PC-3 (cell line): ENCODE data around the gene CYRIA. TPM values are rescaled to one million over a fixed set of nuclear protein-coding genes. Genes with fewer than 3 reads are reported as not detected.

ENCODE experiments used
- ATAC-seq: fragments of 200-7000 bp; cut with Tn5 transposase; 2 replicates; pipeline ENCODE4 v1.9.1; 2020; ENCODE audit warnings: mild to moderate bottlenecking, moderate library complexity
- BruUV-seq: library from RNA; stranded (reverse); fragments of 400-500 nt; replicated peaks from 2 replicates; lab custom pipeline; 2021; lab: Mats Ljungman, UMichigan
- CTCF ChIA-PET: fragments of 300-600 bp; sonication (Branson Sonifier 250); formaldehyde crosslinking; loops from one replicate; lab custom pipeline; 2022; ENCODE audit warnings: antibody characterized with exemption; lab: Charles Lee
- POLR2A ChIA-PET: fragments of 300-600 bp; sonication (Branson Sonifier 250); formaldehyde crosslinking; loops from one replicate; lab custom pipeline; 2022; ENCODE audit warnings: antibody characterized with exemption; ENCODE audit not compliant: unreplicated experiment; lab: Charles Lee
- DNase-seq: peaks from one replicate; pipeline ENCODE4 v3.0.0-alpha.2; 2015
- H2AFZ ChIP-seq: fragments of 300-600 bp; sonication (generic); 2 replicates; pipeline ENCODE4 v1.6.0; 2016; ENCODE audit warnings: antibody characterized with exemption, low read length
- H3F3A ChIP-seq: fragments of 300-600 bp; sonication (generic); one replicate; pipeline ENCODE4 v1.6.0; 2017; ENCODE audit warnings: antibody characterized with exemption, low read length, control low read depth, mild to moderate bottlenecking; ENCODE audit not compliant: unreplicated experiment
- H3K27ac ChIP-seq: fragments of 300-600 bp; sonication (generic); 2 replicates; pipeline ENCODE4 v1.5.1; 2016; ENCODE audit warnings: mild to moderate bottlenecking, low read length
- H3K27me3 ChIP-seq: fragments of 300-600 bp; sonication (generic); 2 replicates; pipeline ENCODE4 v1.6.1; 2016; ENCODE audit warnings: low read length, mixed read lengths
- H3K36me3 ChIP-seq: fragments of 300-600 bp; sonication (generic); 2 replicates; pipeline ENCODE4 v1.6.1; 2016; ENCODE audit warnings: low read depth, mixed run types, low read length, mixed read lengths
- H3K4me1 ChIP-seq: fragments of 300-600 bp; sonication (generic); 2 replicates; pipeline ENCODE4 v1.5.1; 2016; ENCODE audit warnings: low read length; ENCODE audit not compliant: insufficient read depth
- H3K4me2 ChIP-seq: fragments of 300-600 bp; sonication (generic); 2 replicates; pipeline ENCODE4 v1.6.0; 2016; ENCODE audit warnings: low read length
- H3K4me3 ChIP-seq: fragments of 300-600 bp; sonication (generic); 2 replicates; pipeline ENCODE4 v1.5.1; 2016; ENCODE audit warnings: mild to moderate bottlenecking, low read length, mixed read lengths
- H3K79me2 ChIP-seq: fragments of 300-600 bp; sonication (generic); 2 replicates; pipeline ENCODE4 v1.6.1; 2017; ENCODE audit warnings: low read length, mixed read lengths
- H3K9ac ChIP-seq: fragments of 300-600 bp; sonication (generic); 2 replicates; pipeline ENCODE4 v1.6.0; 2016; ENCODE audit warnings: mild to moderate bottlenecking, low read length
- H3K9me2 ChIP-seq: fragments of 300-600 bp; sonication (generic); replicated peaks from 2 replicates; pipeline ENCODE4 v1.6.1; 2016; ENCODE audit warnings: mixed run types, low read length, mixed read lengths
- H3K9me3 ChIP-seq: fragments of 300-600 bp; sonication (generic); 2 replicates; pipeline ENCODE4 v1.6.1; 2016; ENCODE audit warnings: low read length, mixed read lengths
- H4K20me1 ChIP-seq: fragments of 300-600 bp; sonication (generic); 2 replicates; pipeline ENCODE4 v1.6.1; 2016; ENCODE audit warnings: low read length, mixed read lengths
- EZH2 ChIP-seq: fragments of 300-600 bp; sonication (generic); IDR thresholded peaks from one replicate; pipeline ENCODE4 v1.6.1; 2017; ENCODE audit warnings: antibody characterized with exemption, mild to moderate bottlenecking, low read length; ENCODE audit not compliant: unreplicated experiment
- EZH2phosphoT487 ChIP-seq: fragments of 300-600 bp; sonication (generic); IDR thresholded peaks from 2 replicates; pipeline ENCODE4 v1.6.1; 2018; ENCODE audit warnings: mild to moderate bottlenecking, antibody characterized with exemption, low read length, borderline replicate concordance
- intact Hi-C: fragments of 100-400 bp; cut with micrococcal nuclease; formaldehyde crosslinking; loops from 2 replicates; pipeline ENCODE4 v1.9.0; 2023
- total RNA-seq: library from RNA; depleted of rRNA; stranded (reverse); fragments of >200 nt; gene quantifications from 2 replicates; pipeline ENCODE4 v1.2.3, GENCODE V29; 2014
- TF ChIP-seq, protein P1 (sequence below): fragments of 300-600 bp; sonication (generic); conservative IDR thresholded peaks from 2 replicates; pipeline ENCODE4 v1.5.1; 2017; ENCODE audit warnings: antibody characterized with exemption, low read depth, mild to moderate bottlenecking, low read length

CYRIA gene
- total RNA-seq, 1 experiment from 2014 or later, result 0.15 TPM

DNA sequence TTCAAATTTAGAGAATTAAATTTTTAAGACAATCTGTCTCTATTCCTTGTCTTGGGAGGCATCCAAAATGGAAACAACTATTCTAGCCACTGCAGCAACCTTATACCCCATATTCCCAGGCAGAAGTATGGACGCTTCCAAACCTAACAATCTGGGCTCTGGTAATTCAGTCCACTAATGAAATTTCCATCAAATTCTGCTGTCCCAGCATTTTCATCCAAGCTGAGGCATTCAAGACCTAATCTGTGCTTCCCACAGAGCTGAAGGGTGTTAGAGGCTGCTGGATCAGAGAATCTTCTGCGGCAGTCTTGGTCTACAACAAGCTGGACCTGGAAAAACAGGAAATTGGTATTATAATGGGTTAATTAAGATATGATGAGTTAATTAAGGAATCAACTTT, 42.5 kb upstream of the CYRIA start:
- H3F3A ChIP-seq, result no peaks in the 10 kb centered on the region
- ChIA-PET POLR2A (no interaction called here), CTCF (no interaction called here)
- no peak overlapping the region for H3K27ac ChIP-seq
- H3K4me2 ChIP-seq, result no peak overlapping the region
- intact Hi-C loops, result no loop called here
- H2AFZ ChIP-seq, result no peak overlapping the region
- no peaks in the 10 kb centered on the region for H3K4me1 ChIP-seq
- H3K79me2 ChIP-seq, result no peaks in the 10 kb centered on the region
- H3K4me3 ChIP-seq, result no peak overlapping the region
- 0 out of 2 replicates have a peak, but pooled peaks cover 6% of the 10 kb centered on the region for H3K9me3 ChIP-seq
- no TSS peak for BruUV-seq
- H3K9ac ChIP-seq, result no peak overlapping the region
- no peak for ATAC-seq
- no peak for DNase-seq
- H4K20me1 ChIP-seq, result no peaks in the 10 kb centered on the region
- no peaks in the 10 kb centered on the region for H3K36me3 ChIP-seq
- H3K9me2 ChIP-seq, result no peaks in the 10 kb centered on the region
- H3K27me3 ChIP-seq, result no peaks in the 10 kb centered on the region
- TF ChIP-seq, protein P1, sequence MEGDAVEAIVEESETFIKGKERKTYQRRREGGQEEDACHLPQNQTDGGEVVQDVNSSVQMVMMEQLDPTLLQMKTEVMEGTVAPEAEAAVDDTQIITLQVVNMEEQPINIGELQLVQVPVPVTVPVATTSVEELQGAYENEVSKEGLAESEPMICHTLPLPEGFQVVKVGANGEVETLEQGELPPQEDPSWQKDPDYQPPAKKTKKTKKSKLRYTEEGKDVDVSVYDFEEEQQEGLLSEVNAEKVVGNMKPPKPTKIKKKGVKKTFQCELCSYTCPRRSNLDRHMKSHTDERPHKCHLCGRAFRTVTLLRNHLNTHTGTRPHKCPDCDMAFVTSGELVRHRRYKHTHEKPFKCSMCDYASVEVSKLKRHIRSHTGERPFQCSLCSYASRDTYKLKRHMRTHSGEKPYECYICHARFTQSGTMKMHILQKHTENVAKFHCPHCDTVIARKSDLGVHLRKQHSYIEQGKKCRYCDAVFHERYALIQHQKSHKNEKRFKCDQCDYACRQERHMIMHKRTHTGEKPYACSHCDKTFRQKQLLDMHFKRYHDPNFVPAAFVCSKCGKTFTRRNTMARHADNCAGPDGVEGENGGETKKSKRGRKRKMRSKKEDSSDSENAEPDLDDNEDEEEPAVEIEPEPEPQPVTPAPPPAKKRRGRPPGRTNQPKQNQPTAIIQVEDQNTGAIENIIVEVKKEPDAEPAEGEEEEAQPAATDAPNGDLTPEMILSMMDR, result no peak
- TF ChIP-seq EZH2phosphoT487 (no peak), EZH2 (no peak)

DNA sequence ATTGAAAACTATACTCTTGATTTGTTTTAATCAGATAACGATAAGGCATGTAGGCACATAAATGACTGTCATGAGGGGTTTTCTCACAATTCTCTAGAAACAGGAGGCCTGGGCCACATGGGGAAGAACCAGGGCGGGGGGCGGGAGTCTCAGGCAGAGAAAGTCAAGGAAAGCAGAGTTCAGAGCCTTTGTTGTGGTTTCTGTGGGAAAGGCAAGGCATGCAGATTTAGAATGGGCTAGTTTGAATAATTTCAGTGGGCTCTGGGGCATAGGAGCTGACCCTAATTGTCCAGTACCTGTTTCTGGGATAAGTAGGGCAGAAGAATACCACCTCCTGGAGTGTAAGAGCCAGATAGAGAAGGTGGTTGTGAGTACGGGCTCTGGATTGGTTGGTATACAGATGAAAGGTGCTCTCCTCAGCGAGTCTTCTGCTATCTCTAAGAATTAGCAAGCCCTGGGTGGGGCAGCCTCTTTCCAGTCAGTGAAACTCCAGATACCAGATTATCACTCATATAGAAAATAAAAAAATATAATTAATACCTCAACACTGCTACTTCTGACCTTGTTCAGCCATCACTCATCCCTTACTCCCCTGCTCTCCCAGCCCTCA, 41.5 kb upstream of the CYRIA start:
- Histone ChIP-seq H3K27ac (no peak overlapping the region), H3K4me2 (no peak overlapping the region), H3K79me2 (no peaks in the 10 kb centered on the region), H2AFZ (no peak overlapping the region), H3K4me3 (no peak overlapping the region), H3K36me3 (no peaks in the 10 kb centered on the region), H4K20me1 (no peaks in the 10 kb centered on the region), H3K4me1 (no peaks in the 10 kb centered on the region), H3F3A (no peaks in the 10 kb centered on the region), H3K9me2 (no peaks in the 10 kb centered on the region), H3K9ac (no peak overlapping the region), H3K9me3 (0 out of 2 replicates have a peak, but pooled peaks cover 6% of the 10 kb centered on the region), H3K27me3 (no peaks in the 10 kb centered on the region)
- BruUV-seq, result no TSS peak
- intact Hi-C loops, result no loop called here
- ChIA-PET POLR2A (no interaction called here), CTCF (no interaction called here)
- no peak for ATAC-seq
- DNase-seq, result no peak
- TF ChIP-seq, protein P1, result no peak
- TF ChIP-seq EZH2phosphoT487 (no peak), EZH2 (no peak)

DNA sequence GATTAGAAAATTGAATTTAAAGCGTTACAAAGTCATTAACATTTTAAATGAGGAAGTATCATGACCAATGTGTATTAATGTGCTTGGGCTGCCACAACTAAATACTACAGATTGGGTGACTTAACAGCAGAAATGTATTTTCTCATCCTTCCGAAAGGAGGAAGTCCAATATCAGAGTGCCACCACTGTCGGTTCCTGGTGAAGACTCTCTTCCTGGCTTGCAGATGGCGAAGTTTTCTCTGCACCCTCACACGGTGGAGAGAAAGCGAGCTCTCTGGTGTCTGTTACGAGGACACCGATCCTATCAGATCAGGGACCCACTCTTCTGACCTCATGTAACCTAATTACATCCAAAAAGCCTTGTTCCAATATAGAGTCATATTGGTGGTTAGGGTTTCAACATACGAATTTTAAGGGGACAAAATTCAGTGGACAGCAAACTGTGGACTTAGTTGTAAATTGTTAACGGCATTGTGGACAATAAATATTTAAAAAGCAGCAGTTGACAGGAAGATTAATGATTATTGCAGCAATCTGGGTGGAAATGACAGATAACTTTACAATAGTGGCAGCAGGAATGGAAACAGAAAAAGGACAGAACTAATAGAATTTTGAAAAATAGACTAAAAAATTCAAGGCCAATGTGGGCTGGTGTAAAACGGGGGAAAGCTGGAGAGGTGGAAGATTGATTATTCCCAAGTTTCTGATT, 35.1 kb upstream of the CYRIA start:
- H4K20me1 ChIP-seq, result no peaks in the 10 kb centered on the region
- no peaks in the 10 kb centered on the region for H3K9me3 ChIP-seq
- H3K4me3 ChIP-seq, result no peak overlapping the region
- no TSS peak for BruUV-seq
- H3K27me3 ChIP-seq, result no peaks in the 10 kb centered on the region
- CTCF ChIA-PET, result no interaction called here
- H3K9me2 ChIP-seq, result no peaks in the 10 kb centered on the region
- H3K27ac ChIP-seq, result no peak overlapping the region
- H2AFZ ChIP-seq, result no peak overlapping the region
- intact Hi-C loops, result no loop called here
- H3F3A ChIP-seq, result no peaks in the 10 kb centered on the region
- TF ChIP-seq, protein P1, result no peak
- TF ChIP-seq EZH2phosphoT487, result no peak
- no peak for TF ChIP-seq EZH2
- H3K4me1 ChIP-seq, result no peaks in the 10 kb centered on the region
- H3K79me2 ChIP-seq, result no peaks in the 10 kb centered on the region
- H3K36me3 ChIP-seq, result no peaks in the 10 kb centered on the region
- POLR2A ChIA-PET, result no interaction called here
- H3K4me2 ChIP-seq, result no peak overlapping the region
- DNase-seq (no peak), ATAC-seq (no peak)
- H3K9ac ChIP-seq, result no peak overlapping the region
